Panc1 (cell line): Measurements from ENCODE around the gene ZBTB11. TPM values are rescaled to one million over a fixed set of nuclear protein-coding genes. Genes with fewer than 3 reads are reported as not detected.

ENCODE experiments used
- ATAC-seq: fragments of 200-7000 bp; cut with Tn5 transposase; 2 replicates; pipeline ENCODE4 v1.9.1; 2020; ENCODE audit warnings: mild to moderate bottlenecking, moderate library complexity
- BruUV-seq: library from RNA; stranded (reverse); fragments of 400-500 nt; replicated peaks from 2 replicates; lab custom pipeline; 2021; lab: Mats Ljungman, UMichigan
- CTCF ChIA-PET: fragments of 300-600 bp; sonication (Branson Sonifier 250); formaldehyde crosslinking; loops from one replicate; lab custom pipeline; 2022; ENCODE audit warnings: antibody characterized with exemption; lab: Charles Lee
- POLR2A ChIA-PET: fragments of 300-600 bp; sonication (Branson Sonifier 250); formaldehyde crosslinking; loops from one replicate; lab custom pipeline; 2022; ENCODE audit warnings: antibody characterized with exemption; lab: Charles Lee
- DNase-seq: peaks from one replicate; pipeline ENCODE4 v3.0.0-alpha.2; 2010; ENCODE audit warnings: low read depth, low spot score
- H3K27ac ChIP-seq: 2 replicates; pipeline ENCODE4 v1.5.1; 2011; ENCODE audit warnings: mild to moderate bottlenecking, low read length, inconsistent platforms
- H3K27me3 ChIP-seq: fragments of 200-500 bp; sonication (Bioruptor generic); 2 replicates; pipeline ENCODE4 v1.6.0; 2014; ENCODE audit warnings: low read length, inconsistent platforms; ENCODE audit not compliant: control insufficient read depth, insufficient read depth
- H3K36me3 ChIP-seq: fragments of 200-500 bp; sonication (Bioruptor generic); 2 replicates; pipeline ENCODE4 v1.5.1; 2014; ENCODE audit warnings: inconsistent platforms, mild to moderate bottlenecking, low read length, moderate library complexity; ENCODE audit not compliant: control insufficient read depth, insufficient read depth
- H3K4me1 ChIP-seq: 2 replicates; pipeline ENCODE4 v1.5.1; 2011; ENCODE audit warnings: inconsistent platforms, mild to moderate bottlenecking, low read length, moderate library complexity; ENCODE audit not compliant: control insufficient read depth, insufficient read depth
- H3K4me3 ChIP-seq, 2 experiments: 2 replicates each; pipeline ENCODE4 v1.5.1; 2011 to 2012; ENCODE audit warnings: low read depth in 2 of 2, low read length in 2 of 2, mild to moderate bottlenecking in 2 of 2, inconsistent platforms in 1 of 2, moderate library complexity in 1 of 2
- H3K9me3 ChIP-seq: fragments of 200-500 bp; sonication (Bioruptor generic); 2 replicates; pipeline ENCODE4 v1.5.1; 2014; ENCODE audit warnings: low read depth, mild to moderate bottlenecking, inconsistent platforms, low read length, moderate library complexity; ENCODE audit not compliant: control insufficient read depth, insufficient read depth
- CTCF ChIP-seq: fragments of 450-650 bp; IDR thresholded peaks from 2 replicates; pipeline ENCODE4 v1.5.1; 2017; ENCODE audit warnings: mild to moderate bottlenecking
- POLR2AphosphoS5 ChIP-seq: IDR thresholded peaks from 2 replicates; pipeline ENCODE4 v1.6.1; 2012; ENCODE audit warnings: mild to moderate bottlenecking, low read depth, low read length, moderate library complexity
- REST ChIP-seq, 2 experiments: IDR thresholded peaks; 2 replicates each; pipeline ENCODE4 v1.6.1; 2011 to 2012; ENCODE audit warnings: low read depth in 2 of 2, control low read depth in 1 of 2, low read length in 1 of 2, mild to moderate bottlenecking in 1 of 2, moderate library complexity in 1 of 2; ENCODE audit not compliant: insufficient read depth in 1 of 2
- SIN3A ChIP-seq: IDR thresholded peaks from 2 replicates; pipeline ENCODE4 v1.6.1; 2012; ENCODE audit warnings: low read depth, mild to moderate bottlenecking, low read length, moderate library complexity, borderline replicate concordance; ENCODE audit not compliant: insufficient read depth
- TCF7L2 ChIP-seq: IDR thresholded peaks from 2 replicates; pipeline ENCODE4 v1.6.1; 2011; ENCODE audit warnings: mild to moderate bottlenecking, low read depth, low read length, inconsistent platforms
- in situ Hi-C: cut with HindIII; loops from 2 replicates; pipeline ENCODE4 v1.10.0; 2016; ENCODE audit warnings: low sequenced_read_pairs, low pct_unique_long_range_greater_than_20kb
- intact Hi-C: fragments of 100-400 bp; cut with micrococcal nuclease; formaldehyde crosslinking; loops from one replicate; pipeline ENCODE4 v1.10.0; 2022; ENCODE audit not compliant: unreplicated experiment
- total RNA-seq: library from RNA; stranded (reverse); gene quantifications from one replicate; pipeline ENCODE4 v1.2.1, GENCODE V29; 2021; ENCODE audit not compliant: unreplicated experiment

ZBTB11 gene
- total RNA-seq, 1 experiment from 2014 or later = 20.1 TPM

GRCh38 chr3:101624857-101625256 is 52.1 kb downstream of the ZBTB11 start:
- TF ChIP-seq TCF7L2 = no peak
- no peak for DNase-seq
- BruUV-seq = no TSS peak
- Histone ChIP-seq H3K4me1 (no peaks in the 10 kb centered on the region), H3K9me3 (no peaks in the 10 kb centered on the region), H3K27me3 (no peaks in the 10 kb centered on the region), H3K27ac (no peak overlapping the region), H3K4me3 (no peak overlapping the region), H3K36me3 (no peaks in the 10 kb centered on the region)
- ChIA-PET POLR2A (no interaction called here), CTCF (no interaction called here)
- intact Hi-C loops (no loop called here), in situ Hi-C loops (no loop called here)
- no peak for ATAC-seq

GRCh38 chr3:101623656-101624055 is 53.3 kb downstream of the ZBTB11 start:
- no peak overlapping the region for H3K27ac ChIP-seq
- no peak overlapping the region for H3K4me3 ChIP-seq
- intact Hi-C loops = no loop called here
- no TSS peak for BruUV-seq
- H3K27me3 ChIP-seq = no peaks in the 10 kb centered on the region
- ATAC-seq (no peak), DNase-seq (no peak)
- no peaks in the 10 kb centered on the region for H3K4me1 ChIP-seq
- CTCF ChIA-PET = no interaction called here
- no peak for TF ChIP-seq POLR2AphosphoS5
- no peak for TF ChIP-seq CTCF
- no peak for TF ChIP-seq TCF7L2
- TF ChIP-seq REST (IDR thresholded peaks at IDR 0.05; ENCODE audit: insufficient read depth in 1 of 2, low read depth in 2 of 2, low read length in 1 of 2) = no peak
- TF ChIP-seq SIN3A = no peak
- in situ Hi-C loops = no loop called here
- POLR2A ChIA-PET = no interaction called here
- no peaks in the 10 kb centered on the region for H3K36me3 ChIP-seq
- no peaks in the 10 kb centered on the region for H3K9me3 ChIP-seq

- CTCF ChIA-PET = no interaction called here
These were observed 57.2 kb downstream of the ZBTB11 start for GRCh38 chr3:101619734-101620133.

More at GRCh38 chr3:101619734-101620133, 57.2 kb downstream of the ZBTB11 start:
- Histone ChIP-seq H3K27me3 (no peaks in the 10 kb centered on the region), H3K4me3 (no peak overlapping the region), H3K4me1 (no peaks in the 10 kb centered on the region), H3K36me3 (no peaks in the 10 kb centered on the region), H3K27ac (no peak overlapping the region), H3K9me3 (no peaks in the 10 kb centered on the region)
- no peak for ATAC-seq
- no TSS peak for BruUV-seq
- no peak for DNase-seq
- in situ Hi-C loops (no loop called here), intact Hi-C loops (no loop called here)
- TF ChIP-seq SIN3A (no peak), REST (IDR thresholded peaks at IDR 0.05; ENCODE audit: insufficient read depth in 1 of 2, low read depth in 2 of 2, low read length in 1 of 2) (no peak)
- POLR2A ChIA-PET = no interaction called here
